HG03159 (cell line): ENCODE results near the gene SRCIN1.
"Not testable (repeated sequence)": the region's sequence is repeated elsewhere in the genome, so short reads cannot be mapped to it uniquely, and the experiment has no call there.

Source experiments
- ATAC-seq: cut with Tn5 transposase; IDR thresholded peaks from one replicate; pipeline ENCODE4 v1.9.1; 2021; ENCODE audit warnings: mild to moderate bottlenecking, moderate library complexity; ENCODE audit not compliant: unreplicated experiment

Gene SRCIN1

DNA sequence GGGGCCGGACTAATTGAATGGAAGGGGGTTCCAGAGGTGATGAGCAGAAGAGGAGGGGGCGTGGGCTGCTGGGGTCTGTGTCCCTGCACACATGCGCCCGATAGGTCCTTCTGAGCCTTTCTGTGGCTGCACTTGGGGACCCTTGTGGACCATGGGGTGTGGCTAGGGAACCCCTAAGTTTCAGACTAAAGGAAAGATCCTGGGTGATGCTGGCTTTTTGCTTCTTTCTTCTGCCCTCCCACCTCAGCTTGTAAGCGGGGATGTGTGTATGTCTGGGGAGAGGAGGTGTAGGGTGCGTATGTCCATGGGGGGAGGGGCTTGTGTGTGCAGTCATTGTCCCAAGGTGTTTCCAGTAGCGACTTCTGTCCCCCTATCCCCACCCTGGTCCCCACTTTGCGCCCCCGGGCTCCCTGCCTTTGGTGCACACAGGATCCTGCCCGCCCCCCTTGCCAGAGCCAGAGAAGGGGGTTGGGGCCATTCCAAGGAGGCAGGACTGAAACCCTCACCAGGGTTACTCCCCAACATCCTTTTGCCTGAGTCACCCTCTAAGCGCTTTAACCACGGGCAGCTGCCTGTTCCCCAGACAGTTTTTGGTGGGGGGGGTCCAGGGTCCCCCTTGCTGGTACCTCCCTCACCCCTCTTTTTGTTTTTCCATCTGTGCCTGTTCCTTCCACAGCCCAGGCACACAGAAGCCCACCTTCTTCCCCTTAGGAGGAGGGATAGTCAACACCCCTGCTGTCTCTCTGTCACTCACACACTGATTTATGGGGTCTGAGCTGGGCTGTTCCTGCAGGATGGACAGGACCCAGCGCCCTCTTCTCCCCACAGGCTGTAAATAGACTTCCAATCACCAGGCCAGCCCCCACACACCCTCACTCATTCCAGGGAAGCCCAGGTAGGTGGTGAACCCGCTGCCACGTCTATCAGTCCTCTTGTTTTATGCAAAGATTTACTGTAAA is 94.3 kb downstream of the SRCIN1 start:
- ATAC-seq: no peak

DNA sequence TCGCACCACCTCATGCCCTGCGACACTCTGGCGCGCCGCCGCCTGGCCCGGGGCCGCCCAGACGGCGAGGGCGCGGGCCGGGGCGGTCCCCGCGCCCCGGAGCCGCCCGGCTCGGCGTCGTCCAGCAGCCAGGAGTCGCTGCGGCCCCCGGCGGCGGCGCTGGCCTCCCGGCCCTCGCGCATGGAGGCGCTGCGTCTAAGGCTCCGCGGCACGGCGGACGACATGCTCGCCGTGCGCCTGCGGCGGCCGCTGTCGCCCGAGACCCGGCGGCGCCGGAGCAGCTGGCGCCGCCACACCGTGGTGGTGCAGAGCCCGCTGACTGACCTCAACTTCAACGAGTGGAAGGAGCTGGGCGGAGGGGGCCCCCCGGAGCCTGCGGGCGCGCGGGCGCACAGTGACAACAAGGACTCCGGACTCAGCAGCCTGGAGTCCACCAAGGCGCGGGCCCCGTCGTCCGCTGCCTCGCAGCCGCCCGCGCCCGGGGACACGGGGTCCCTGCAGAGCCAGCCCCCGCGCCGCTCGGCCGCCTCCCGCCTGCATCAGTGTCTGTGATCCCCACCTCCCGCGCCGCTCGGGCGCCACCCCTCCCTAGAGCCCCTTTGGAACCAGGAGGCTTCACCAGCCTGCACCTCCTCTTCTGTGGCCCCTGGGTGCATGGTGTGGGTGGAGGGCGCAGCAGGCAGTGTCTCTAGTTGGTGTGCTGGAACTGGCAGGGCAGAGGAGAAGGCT is 95.2 kb downstream of the SRCIN1 start:
- ATAC-seq: no peak

DNA sequence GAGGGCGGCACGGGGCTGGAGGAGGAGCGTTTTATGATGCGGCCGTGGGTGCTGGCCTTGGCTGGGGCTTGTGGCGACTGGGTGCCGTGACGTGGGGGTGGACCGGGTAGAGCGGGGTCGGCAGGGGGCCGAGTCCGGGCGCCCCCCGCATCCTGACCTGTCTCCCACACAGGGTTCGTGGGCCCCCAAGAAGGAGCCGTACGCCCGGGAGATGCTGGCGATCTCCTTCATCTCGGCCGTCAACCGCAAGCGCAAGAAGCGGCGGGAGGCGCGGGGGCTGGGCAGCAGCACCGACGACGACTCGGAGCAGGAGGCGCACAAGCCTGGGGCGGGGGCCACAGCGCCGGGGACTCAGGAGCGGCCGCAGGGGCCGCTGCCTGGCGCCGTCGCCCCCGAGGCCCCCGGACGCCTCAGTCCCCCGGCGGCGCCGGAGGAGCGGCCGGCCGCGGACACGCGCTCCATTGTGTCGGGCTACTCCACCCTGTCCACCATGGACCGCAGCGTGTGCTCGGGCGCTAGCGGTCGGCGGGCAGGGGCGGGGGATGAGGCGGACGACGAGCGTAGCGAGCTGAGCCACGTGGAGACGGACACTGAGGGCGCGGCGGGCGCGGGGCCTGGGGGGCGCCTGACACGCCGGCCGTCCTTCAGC is 95.9 kb downstream of the SRCIN1 start:
- no peak for ATAC-seq

- ATAC-seq: no peak
These were observed 96.6 kb downstream of the SRCIN1 start for GRCh38 chr17:38508954-38509771.

GRCh38 chr17:38508570-38508950 is 97.2 kb downstream of the SRCIN1 start:
- no peak for ATAC-seq

GRCh38 chr17:38507921-38508569 is 97.7 kb downstream of the SRCIN1 start:
- no peak for ATAC-seq

DNA sequence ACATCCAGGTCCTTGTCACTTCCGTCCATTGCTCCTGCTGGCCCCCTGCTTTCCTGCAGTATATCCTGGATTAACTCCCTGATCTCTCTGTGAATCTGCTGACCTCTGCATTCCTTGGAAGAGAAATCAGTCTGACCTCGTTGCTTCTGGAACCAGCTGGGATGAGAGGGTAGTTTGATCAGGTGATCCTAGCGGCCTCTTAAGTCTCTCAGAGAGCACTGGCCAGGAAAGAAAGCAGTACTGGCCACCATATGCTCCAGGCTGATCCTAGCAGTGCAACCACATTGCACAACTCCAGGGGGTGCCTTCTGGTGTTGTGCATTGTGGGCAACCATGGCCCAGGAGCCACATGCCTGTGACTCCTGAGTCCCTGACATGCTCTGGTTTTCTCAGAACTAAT is 98.3 kb downstream of the SRCIN1 start:
- no peak for ATAC-seq

DNA sequence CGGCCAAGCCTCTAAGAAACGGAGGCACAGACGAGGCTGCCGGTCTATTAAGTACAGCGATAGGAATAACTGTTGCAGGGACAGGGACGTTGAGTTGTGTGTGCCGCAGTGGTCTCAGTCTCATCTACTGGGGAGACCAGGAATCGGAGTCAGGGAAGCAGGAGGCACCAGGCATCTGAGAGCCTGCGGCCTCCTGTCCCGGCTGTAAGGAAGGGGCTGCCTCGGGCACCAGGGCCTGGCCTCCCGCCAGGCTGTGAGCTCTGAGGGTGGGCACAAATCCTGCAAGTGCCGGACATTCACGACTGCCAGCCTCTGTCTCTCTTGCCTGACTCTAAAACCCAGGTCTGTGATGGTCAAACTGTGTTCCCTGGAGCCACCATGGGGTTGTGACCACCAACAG is 101.5 kb downstream of the SRCIN1 start:
- ATAC-seq: no peak

DNA sequence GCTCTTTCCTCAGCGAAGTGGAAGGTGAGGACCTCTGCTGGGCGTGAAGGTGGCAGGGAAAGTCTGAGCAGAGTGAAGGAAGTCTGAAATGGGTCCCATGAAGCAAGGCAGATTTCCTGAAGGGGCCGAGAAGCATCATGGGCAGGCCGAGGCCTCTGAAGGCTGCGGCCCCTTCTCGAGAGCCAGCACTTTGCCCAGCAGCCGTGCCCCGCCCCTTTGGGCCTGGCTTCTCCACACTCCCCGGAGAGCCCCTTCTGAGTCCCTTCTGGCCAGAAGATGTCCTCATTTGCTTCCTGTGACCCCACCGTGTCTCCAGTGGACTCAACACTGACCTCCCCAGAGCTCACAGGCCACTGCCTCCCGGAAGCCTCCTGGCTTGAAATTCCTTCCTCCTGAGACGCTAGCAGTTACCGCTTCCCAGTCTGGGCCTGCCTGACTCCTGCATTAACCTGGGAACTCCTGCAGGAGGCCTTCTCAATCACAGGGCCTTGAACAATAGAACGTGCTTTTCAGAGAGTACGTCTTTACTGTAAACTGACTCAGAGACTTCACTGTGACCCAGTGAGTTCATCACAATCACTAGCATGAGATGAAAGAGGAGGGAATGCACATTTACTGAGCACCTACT is 102.4 kb downstream of the SRCIN1 start:
- ATAC-seq: not testable (repeated sequence)

DNA sequence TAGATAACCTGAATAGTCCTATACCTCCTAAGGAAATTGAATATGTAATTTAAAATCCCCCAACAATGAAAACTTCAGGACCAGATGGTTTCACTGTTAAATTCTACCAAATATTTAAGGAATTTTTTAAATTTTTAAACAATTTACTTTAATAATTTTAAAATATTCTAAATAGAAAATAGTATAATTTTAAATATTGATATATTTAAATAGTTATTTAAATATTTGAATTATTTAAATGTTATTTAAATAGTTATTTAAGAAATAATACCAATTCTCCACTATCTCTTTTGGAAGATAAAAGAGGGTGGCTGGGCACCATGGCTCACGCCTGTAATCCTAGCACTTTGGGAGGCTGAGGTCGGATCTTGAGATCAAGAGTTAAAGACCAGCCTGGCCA is 104.0 kb downstream of the SRCIN1 start:
- ATAC-seq: not testable (repeated sequence)

- ATAC-seq: not testable (repeated sequence)
These were observed 106.5 kb downstream of the SRCIN1 start for GRCh38 chr17:38499230-38499629.

GRCh38 chr17:38498353-38498752 is 107.4 kb downstream of the SRCIN1 start:
- ATAC-seq: no peak

DNA sequence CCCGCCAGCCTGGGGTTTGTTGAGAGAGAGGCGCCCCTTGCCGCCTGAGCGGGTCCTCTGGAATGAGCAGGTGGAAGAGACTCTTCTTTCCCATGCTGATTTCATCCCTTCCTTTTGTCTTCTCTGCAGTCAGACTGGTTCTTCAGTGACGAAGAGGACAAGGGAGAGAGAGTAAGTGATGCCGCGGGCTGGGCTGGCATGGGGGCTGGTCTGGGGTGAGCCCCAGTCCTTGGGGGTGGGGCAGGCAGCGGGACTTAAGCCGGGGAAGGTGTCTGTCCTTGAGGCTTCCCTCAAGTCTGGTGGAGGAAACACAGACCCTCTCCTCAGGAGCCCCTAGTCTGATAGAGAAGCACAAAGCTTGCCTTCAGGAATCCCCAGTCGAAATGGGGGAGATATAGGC is 108.1 kb downstream of the SRCIN1 start:
- not testable (repeated sequence) for ATAC-seq

GRCh38 chr17:38494152-38494551 is 111.6 kb downstream of the SRCIN1 start:
- not testable (repeated sequence) for ATAC-seq

DNA sequence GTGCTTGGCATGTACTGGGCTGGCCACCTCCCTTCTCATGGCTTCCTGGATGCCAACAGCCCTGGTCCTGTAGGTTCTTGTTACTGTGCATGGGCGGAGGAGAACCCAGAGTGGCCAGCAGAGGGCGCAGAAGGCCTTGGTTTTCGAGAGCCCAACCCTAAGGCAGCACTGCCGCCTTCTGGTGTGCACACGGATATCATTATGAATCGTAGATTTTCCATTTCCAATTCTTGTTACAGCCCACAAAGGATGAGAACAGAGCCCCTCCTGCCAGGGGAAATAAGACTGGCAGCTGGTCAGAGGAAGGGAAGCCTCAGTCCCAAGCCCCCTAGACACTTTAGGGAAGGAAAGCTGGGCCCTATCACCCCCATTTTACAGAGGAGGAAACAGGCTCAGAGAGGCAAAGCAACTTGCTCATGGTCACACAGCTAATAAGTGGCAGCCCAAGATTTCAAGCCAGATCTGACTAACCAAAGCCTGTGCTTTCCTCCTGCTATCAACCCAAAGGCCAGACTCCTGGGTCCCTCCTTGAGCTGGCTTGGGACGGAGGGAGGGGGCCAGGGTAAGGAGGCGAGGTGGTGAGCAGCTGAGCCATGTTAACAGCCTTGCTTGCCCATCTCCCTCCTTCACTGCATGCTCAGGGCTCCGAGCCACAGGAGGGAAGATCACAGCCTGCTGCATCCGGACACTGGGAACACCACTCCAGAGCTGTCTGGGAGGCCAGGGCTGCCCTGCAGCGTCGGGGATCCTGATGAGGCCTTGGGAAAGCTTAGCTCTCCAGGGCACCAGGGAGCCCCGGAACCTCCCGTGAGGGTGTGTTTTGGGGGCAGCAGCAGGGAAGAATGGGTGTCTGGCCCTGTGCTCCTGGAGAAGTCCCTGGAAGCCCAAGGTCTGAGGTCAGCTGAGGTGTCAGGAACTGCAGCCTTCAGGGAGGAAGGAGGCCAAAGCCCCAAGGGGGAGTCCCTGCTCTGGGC is 113.4 kb downstream of the SRCIN1 start:
- not testable (repeated sequence) for ATAC-seq

- ATAC-seq: not testable (repeated sequence)
These were observed 114.2 kb downstream of the SRCIN1 start for GRCh38 chr17:38491346-38492066.

DNA sequence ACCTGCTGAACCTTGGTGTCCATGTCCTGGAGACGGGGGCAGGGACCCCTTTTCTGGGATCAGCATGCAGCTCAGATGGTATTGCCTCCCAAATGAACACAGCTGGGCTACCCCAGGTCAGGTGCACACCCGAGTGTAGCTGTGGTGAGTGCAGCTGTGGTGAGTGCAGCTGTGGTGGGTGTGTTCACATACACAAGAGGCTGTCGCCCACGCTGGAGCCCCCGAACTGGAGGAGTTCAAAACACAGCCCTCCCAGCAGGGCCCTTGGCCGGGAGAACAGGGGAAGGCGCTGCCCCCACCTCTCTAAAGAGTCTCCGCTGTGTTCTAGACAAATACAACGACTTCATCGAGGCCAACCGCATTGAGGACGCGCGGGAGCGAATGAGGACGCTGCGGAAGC is 116.0 kb downstream of the SRCIN1 start:
- not testable (repeated sequence) for ATAC-seq
